NCI-H1694 treated with DMSO at 0.1 percent for 48 hours (cell line): ENCODE measurements around the gene PADI2.

Experiments used
- DNase-seq: peaks from one replicate; lab custom pipeline; 2025; lab: John Stamatoyannopoulos, UW

PADI2 gene

DNA sequence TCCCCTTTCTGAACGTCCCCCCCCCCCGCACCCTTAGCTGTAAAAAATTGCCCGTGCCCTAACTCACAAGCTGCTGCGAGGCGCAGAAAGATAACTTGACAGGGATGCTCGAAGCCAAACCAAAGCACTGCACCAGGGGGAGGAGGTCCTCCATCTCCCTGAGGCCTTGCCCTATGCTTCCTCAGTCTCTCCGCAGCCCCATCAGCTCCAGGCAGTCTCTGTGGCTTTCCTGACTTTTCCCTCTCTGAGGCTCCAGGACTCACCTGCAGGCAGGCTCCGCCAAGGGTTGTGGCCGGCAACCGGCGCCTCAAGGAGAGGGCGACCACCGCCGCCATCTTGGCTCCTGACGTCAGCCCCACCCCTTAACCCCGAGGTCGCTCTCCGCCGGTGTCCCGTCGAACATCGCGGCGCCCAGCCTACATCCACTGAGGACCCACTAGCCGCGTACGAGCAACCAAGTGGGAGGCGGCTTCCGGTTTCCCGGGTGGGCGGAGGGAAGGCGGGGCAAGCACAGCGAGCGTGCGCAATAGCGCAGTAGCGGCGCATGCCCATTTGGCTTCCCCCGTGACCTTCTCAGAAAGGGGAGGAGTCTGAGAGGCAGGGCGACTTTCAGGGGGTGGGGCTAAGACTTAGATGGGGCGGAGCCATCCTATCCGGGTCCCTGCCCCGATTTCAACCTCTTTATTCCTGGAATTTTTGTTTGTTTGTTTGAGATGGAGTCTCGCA is 65.4 kb downstream of the PADI2 start, which contains the start of gene SDHB:
Gene SDHB (minus strand): TSS at position 348 of the 726 bp plus-strand sequence. CDS start 13 bp downstream, at position 335.
- DNase-seq, result peak; percentile 84

GRCh38 chr1:17053086-17053684 is 66.1 kb downstream of the PADI2 start:
- DNase-seq, result no peak

DNA sequence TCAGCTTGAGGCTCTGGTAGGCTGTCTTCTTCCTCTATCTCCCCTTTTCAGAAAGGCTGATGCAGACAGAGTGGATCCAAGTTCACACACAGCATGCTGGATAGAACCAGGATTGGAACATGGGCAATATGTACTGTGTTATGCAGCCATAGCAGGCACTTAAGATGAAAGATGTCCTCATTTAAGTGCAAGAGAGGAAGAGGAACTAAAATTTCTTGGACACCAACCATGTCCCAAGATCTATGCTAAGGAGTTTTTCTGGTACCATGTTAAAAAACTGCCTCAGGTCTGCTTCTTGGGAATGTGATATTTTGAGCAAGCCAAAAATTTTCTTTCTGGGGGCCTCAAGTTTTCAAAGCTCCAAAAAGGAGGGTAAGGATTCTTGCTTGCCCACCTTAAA is 66.6 kb downstream of the PADI2 start:
- DNase-seq, result no peak

- no peak for DNase-seq
These were observed 67.2 kb downstream of the PADI2 start for GRCh38 chr1:17052038-17052437.

GRCh38 chr1:17047924-17048323 is 71.3 kb downstream of the PADI2 start:
- DNase-seq, result no peak

GRCh38 chr1:17046334-17046657 is 73.0 kb downstream of the PADI2 start:
- DNase-seq, result no peak

- peak; percentile 46 for DNase-seq
These were observed 73.5 kb downstream of the PADI2 start for GRCh38 chr1:17045634-17046333.

DNA sequence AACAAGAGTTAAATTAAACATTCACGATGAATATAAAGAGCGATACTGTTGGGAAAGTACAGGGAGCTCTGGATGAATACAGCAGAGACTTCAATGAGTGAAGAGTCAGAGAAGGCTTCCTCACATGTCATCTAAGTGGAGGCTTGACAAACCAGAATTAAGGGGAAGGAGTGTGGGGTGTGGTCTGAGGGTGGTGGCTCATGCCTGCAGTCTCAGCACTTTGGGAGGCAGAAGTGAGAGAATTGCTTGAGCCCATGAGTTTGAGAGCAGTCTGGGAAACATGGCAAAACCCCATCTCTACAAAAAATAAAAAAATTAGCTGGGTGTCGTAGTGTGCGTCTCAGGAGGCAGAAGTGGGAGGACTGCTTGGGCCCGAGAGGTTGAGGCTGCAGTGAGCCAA is 74.1 kb downstream of the PADI2 start:
- no peak for DNase-seq

DNA sequence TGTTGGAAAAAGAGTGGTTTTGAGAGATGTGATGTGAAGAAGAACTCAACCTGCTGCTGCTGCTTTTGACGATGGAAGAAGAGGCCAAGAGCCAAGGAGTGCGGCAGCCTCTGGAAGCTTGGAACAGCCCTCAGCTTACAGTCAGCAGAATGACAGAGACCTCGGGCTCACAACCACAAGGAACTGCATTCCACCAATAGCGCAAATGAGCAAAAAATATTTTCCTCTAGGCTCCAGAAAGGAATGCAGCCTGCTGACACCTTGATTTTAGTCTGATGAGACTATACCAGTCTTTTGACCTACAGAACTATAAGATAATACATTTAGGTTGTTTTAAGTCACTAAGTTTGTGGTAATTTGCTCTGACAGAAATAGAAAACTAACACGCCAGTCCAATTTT is 75.6 kb downstream of the PADI2 start:
- no peak for DNase-seq

DNA sequence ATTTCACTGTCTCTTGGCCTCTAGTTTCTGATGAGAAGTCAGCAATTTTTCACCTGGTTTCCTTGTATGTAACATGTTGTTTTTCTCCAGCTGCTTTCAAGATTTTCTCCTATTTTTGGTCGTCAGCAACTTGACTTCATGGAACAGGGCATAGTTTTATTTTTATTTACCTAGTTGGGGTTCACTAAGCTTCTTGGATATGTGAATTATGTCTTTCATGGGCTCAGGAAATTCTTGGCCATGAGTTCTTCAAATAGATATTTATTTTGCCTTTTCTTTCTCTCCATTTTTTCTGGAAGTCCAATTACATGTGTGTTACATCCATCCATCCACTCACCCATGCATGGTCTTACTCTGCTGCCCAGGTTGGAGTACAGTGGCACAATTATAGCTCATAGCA is 79.1 kb downstream of the PADI2 start:
- no peak for DNase-seq

DNA sequence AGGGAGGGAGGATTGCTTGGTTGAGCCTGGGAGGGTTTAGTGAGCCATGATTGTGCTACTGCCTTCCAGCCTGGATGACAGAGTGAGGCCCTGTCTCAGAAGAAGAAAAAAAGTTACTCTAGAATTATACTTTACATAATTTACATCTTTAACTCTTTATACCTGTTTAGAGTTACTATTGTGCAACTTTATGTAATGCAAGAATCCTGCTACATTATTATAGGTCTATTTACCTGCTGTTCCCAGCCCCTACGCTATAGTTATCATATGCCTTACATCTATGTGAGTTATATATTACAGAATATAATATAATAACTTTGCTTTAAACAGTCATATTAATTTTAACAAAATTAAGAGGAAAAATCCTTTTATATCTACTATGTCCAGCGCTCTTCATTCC is 79.7 kb downstream of the PADI2 start:
- no peak for DNase-seq

DNA sequence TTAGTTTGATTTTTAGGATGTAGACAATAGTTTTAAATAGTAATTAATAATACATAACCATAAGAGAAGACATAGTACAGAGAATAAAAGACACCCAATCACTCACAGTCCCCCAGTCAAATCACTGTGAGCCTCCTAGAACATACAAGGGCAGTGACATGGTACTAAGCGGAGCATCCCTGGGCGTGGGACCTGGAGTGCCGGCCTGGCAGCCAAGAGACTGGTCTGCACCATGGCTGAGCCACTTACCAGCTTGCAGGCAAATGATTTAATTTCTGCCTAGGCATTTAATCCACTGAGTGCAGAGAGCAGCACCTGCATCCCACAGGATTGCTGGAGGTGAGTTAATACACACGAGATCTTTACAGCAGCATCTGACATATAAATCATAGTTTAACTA is 85.8 kb downstream of the PADI2 start:
- no peak for DNase-seq

DNA sequence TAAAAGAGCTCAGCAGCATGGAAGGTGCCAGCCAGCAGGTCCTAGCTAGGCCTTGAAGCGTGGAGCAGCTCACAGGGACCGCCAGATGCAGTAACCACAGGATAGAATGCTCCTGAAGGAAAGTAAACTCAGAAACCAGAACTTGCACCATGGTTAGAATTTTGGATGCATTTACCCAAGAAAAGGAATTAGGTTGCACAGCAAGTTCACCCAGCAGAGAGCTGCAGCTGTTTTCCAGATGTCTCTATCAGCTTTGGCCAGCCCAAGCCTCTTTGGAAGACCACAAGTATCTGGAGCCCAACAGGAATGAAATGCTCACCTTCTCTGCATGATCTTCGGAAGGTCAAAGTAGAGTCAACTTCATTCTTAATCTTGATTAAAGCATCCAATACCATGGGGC is 86.5 kb downstream of the PADI2 start:
- DNase-seq, result no peak

DNA sequence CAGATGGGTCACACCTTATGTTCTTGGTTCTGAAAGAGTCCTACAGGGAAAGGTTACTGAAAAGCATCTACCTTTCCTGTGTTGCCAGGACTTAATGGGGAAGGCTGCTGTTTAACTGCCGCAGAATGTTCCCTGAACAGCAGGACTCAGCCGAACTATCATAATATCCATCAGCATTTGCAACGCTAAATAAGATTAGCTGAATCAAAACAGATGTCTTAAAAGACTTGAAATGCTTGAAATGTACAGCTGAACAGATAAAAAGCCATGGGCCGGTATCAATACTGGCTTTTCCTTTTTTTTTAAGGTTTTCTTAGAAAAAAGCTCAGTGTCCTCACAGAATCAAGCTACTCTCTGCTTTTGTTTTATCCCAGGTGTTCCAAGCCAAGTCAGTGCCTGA is 87.8 kb downstream of the PADI2 start:
- DNase-seq, result no peak

- DNase-seq, result no peak
These were observed 89.0 kb downstream of the PADI2 start for GRCh38 chr1:17030206-17030605.

DNA sequence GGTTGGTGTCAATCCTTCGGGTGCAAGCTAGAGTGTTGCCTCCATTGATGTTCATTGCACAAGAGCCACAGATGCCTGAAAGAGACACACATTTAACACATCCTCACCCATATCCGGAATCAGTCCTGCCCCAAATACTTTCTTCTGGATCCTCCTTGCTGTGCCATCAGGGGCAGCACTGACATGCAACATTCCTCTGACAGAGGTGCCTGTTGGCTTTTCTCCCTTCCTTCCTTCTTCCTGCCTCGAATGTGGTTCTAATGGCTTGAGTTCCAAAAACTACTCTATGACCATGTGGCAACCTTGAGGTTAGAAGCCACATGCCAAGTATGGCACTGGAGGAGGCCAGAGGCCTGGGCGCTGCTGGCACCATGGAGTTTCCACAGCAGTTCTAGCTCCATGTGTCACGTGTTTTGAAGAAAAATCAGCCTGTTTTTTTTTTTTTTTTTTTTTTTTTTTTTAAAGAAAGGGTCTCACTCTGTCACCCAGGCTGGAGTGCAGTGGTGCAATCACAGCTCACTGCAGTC is 90.5 kb downstream of the PADI2 start:
- no peak for DNase-seq

GRCh38 chr1:17027900-17028299 is 91.4 kb downstream of the PADI2 start:
- no peak for DNase-seq

GRCh38 chr1:17027403-17027802 is 91.8 kb downstream of the PADI2 start:
- no peak for DNase-seq

GRCh38 chr1:17024721-17025120 is 94.5 kb downstream of the PADI2 start:
- DNase-seq, result no peak

GRCh38 chr1:17023573-17023972 is 95.7 kb downstream of the PADI2 start:
- DNase-seq, result no peak

DNA sequence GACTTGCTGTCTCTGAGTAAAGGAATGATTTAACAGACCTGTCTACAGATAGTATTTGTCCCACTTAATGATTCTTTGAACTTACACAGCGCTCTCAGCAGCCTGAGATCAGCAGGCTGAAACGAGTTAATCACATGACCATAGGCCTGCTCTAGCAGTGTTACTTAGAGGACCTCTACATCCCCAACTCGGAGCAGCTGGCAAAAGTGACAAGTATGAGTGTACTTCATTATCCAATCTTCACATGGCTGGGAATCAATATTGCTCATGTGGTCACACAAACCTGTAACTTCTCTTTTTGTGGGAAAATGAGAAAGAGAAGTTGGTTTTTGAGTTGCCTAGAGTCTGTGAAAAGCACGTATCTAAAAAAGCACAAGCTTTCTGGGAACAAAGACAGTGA is 96.1 kb downstream of the PADI2 start:
- DNase-seq, result no peak

DNA sequence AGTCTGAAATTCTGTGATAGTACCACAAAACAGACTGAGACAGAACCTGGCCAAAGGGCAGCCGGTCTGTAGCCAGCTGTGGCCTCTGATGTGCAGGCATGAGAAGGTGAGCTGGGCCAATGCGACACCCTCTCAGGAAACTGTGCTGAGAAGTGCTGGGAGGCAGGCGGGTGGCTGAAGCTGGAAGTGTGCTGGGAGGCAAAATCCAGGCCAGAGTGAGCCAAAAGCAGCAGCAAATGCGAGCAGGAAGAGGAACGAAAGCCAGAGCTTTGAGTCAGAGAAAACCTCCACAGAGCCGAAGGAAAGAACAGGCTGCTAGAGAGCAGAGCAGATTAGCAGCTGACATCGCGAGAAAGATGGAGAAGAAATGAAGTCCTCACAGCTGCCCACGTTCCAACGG is 97.4 kb downstream of the PADI2 start:
- no peak for DNase-seq

DNA sequence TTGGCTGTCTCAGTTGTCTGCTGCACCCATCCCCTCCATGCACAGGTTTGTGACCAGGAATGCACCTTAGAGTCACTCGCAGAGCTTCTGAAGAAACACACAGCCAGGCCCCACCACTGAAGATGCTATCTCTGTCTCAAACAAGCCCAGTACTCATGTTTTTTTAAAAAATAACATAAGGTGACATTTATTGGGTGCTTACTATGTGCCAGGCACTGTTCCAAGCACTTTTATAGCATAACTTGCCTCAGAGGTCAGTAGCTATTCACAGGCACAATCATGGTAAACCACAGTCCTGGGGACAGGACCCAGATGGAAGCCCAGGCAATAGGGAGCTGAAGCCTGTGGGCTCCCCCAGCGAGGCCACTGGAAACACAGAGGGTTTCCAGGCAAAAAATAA is 98.7 kb downstream of the PADI2 start:
- DNase-seq, result no peak
